Stimulated activated CD4-positive, alpha-beta T cell treated with anti-CD3 and anti-CD28 coated beads, Interleukin-4, amount 100 ng/mL, for 24 hours (primary cell): ENCODE data around the gene COPS8.
A peak's percentile ranks its signal among the peaks of the same experiment; 100 is the strongest.

Experiments used
- DNase-seq: peaks from one replicate; pipeline ENCODE4 v3.0.0-alpha.2; 2020

COPS8 gene

DNA sequence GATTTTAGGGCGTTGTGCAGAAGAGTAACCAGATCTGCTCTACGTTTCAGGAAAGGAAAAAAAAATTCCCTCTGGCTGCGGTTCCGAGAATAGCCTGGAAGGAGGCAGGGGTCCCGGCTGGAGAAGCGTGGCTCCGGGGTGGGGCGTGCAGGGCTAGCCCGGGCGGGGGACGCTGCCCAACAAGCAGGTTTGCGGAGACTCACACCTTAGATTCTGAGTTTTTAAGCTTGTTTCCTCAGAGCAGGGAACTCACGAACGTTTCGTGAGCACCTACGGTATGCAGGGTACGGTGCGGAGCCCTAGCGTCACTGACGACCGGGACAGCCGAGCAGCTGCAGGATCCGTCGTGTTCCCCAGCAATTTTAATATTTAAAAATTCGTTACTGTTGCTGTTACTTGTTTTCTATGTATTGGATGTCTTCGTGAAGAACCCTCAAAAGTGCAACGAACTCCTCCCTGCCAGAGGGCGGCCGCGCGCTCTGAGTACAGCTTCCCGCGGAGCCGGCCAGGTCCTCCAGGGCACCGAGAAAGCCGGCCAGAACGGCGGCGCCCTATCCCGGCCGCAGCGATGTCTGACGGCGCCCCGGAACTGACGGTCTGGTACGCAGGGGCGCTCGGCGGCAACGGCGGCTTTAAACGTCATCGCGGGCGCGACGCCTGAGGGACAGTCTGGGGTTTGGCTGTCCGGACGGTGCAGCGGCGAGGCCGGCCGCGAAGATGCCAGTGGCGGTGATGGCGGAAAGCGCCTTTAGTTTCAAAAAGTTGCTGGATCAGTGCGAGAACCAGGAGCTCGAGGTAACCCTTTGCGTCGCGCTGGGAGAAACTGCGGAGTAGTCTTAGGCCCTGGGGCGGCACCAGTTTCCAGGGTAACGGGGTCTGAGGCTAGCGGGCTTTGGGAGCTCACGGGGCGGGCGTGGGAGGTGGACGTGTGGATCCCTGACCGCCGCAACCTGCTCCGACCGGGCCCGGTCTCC is at the start of gene COPS8:
TSS of gene COPS8 (plus strand) at position 642 of the 974 bp plus-strand sequence. CDS start at position 718, 76 bp downstream.
- DNase-seq: peak; percentile 90

DNA sequence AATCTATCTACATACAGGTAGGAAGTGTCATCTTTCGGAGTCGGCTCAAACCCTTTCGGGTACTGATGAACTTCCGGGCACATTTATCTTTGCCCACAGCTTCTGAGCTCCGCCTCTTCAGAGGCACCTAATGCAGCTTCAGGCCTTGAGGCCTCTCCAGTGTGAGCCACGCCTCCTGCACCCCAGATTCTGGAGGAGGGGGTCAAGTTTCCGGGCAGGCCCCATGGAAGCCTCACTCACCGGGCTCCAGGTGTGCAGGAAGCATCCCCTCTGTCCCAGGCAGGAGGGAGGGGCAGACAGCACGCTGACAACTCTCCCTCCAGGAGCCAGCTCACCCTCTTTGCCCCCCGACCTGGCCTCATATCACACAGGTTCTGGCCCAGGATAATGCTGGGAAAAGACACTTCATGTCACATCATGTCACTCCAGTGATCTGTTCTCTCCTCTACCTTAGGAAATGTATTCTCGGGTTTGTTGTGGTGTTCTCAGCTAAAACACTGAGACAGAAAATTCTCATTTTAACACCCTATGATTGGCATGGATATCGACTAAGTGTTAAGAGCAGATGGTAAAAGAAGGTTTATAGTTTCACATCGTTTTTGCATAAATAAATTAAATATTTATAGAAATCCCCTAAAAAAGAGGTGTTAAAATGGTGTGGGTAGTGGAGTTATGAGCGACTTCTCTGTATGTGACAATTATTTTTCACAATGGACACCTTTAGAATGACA is 46.2 kb upstream of the COPS8 start:
- DNase-seq: no peak

DNA sequence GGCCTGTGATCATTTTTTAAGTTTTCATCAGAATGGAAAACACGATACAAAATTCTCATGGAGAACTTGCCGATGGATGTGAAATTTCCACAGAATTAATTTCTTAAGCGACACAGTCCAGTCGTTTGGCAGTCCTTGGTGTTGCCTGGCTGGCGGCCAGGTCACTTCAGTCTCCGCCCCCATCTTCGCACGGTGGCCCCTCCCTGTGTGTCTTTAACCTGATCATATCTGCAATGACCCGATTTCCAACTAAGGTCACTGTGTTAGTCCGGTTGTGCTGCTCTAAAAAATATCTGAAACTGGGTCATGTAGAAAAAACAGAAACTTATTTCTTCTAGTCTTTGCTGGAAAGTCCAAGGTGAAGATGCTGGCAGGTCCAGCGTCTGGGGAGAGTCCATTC is 44.5 kb upstream of the COPS8 start:
- no peak for DNase-seq

DNA sequence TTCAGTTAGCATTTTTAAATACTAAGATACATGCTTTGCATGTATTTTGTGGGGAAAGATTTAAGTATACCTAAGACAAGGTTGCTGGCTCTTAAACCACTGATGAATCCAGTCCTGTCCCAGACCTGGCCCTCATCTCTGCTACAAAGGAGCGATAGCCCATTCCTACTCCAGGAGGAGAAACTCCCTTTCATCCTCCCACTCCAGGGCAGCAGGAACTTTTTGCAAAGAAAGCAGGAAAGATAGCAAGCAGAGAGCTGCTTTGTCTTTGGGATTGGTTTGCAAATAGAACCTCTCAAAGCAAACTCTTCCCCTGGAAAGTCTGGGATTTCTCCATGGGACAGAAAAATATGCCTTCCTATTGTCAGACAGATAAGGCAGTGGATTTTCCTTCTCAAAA is 43.6 kb upstream of the COPS8 start:
- DNase-seq: no peak

DNA sequence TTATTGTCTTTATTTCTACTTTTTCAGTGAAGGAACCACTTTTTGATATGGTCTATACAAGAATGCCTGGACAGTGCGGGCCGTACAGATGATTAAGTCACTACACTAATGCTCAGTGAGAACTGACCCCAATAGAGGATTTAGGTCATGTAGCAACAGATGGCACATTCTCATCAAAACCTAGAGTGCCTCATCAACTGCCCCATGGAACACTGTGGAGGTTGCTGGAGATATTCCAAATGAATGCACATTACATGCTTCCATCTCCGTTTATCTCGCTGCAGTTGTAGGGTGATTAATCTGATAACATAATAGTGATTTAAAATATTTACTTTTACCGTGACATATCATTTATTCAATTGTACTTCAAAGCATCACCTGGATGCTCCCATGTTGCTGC is 41.8 kb upstream of the COPS8 start:
- DNase-seq: no peak

DNA sequence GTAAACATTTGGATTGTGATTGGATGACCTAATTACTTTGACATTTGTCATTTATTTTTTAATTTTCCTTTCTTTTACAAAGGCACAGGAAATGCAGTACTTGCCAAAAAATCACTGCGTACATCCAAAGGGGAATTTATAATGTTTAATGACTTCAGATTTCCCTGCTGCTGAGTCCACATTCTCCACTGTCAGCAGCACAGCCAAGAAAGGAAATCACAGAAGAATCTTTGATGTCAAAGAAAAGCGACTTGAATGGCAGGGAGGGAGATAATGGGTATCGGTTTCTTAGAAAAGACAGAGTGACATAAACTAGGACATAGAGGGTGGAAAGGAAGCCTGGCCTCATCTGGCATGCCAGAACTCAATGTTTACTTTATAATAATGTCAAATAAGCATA is 41.4 kb upstream of the COPS8 start:
- DNase-seq: no peak

DNA sequence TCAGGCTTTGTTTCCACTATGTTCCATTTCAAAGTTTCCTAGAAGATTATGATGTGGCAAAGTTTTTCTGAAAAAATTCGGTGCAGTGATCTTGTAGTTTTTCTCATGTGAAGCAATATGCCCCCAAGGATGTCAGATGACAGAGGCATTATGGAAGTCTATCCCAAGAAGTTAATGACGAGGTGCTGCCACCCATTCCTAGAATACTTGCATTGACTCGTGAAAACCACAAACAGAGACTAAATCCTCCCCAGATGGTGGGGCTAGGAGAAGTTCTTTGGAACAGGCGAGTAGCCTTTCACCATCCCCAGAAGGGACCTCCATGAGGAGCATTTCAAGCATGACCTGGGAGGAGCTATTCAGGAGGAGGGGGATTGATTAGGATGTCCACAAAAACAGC is 40.2 kb upstream of the COPS8 start:
- DNase-seq: no peak

DNA sequence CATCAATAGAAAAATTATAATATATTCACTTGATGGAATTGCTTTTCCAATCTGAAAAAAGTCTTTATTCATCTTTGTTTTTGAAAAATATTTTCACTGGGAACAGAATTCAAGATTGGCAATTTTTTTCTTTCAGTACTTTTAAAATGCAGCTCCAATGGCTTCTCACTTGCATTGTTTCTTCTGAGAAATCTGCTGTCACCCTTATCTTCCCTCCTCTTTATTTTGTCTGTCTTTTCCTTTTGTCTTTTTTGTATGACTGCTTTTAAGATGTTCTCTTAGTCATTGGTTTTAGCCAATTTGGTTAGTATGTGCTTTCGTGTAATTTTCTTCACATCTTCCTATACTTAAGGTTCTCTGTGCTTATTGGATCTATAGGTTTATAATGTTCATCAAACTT is 37.1 kb upstream of the COPS8 start:
- DNase-seq: no peak

DNA sequence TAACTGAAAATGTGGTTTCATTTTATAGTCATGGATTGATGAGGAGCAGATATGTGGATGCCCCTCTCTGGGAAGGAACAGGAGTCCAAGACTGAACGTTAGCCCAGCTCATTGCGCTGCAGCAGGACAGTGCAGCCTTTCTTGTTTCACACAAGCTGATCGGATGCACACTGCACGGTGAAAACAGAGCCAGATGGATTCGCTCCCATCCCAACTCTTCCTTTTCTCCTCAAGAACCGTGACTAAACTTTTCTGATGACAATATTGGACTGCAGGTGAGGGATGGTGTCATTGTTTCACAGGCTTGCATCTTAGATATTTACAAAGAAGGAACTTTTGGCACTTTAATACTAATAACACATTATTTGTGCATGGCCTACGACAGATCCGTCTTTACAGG is 33.8 kb upstream of the COPS8 start:
- DNase-seq: no peak

DNA sequence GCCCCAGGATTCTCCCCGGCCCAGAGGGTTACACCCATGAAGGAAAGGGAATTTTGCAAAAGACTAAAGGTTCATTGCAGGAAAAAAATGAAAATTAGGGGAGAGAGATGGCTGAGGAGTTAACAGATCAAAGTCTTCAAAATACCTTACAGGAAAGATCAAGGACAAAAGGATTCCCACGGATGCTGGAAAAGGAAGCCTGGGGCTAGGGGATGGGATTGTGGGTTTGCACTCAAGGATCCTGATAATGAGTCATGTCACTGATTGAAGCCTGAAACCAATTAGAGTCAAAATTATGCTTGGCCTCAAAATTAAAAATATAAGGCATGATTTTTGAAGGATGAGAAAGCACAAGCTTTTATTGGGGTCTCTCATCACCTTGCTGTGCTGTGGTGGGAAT is 32.6 kb upstream of the COPS8 start:
- no peak for DNase-seq

DNA sequence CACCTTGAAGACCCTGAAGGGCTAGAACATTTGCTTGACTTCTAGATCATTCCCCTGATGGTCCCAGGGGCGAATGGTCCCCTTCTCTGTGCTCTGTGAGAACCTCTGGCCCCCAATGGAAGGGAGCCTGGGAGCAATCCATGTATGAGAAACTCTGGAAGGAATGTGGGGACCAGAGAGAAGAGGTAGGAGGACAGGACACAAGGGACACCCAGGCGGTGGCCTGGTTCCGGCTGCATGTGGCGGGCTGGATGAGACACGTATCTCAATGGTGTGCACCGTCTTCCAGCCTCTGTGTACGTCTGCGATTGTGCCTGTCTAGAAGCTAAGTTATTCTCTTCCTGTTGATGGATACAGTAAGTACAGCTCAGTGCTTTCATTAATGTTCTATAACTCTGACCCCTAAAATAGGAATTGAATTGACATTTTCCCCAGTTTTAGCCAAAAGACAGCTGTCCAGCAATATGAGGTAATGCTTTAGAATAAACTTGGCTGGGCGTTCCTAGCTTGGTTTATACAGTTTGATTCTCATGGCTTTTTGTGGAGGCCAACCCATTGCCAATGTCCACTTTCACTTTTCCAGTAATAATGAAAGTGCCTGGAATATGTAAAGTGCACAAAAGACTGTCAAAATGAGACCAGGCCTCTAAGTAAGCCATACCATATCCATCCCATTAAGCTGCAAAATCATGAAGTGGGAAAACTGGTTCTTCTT is 30.1 kb upstream of the COPS8 start:
- DNase-seq: no peak

DNA sequence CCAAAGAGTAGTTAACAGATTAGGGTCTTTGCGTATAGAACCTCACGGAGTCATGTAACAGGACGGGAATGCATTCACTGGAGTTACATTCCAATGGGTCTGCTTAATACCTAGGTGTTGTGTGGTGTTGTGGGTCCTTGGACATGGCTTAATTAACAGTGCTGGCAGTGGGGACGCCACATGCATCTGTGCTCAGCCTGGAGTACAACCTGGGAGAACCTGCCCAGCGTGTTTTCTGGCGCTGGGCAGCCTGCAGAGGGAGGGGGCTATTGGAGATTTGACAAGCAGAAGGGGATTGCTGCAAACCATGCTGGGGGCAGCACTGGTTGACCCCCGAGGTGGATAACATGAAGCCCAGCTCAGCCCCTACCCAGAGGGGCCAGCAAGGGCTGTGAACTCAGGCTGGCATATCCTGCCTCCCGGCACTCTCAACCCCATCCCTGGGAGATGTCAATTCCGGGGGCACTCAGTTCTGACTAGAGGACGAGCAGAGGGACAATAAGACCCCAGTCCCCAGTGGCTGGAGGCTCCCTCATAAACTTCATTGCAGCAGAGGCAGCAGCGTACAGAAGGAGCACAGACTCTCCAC is 29.3 kb upstream of the COPS8 start:
- DNase-seq: no peak

DNA sequence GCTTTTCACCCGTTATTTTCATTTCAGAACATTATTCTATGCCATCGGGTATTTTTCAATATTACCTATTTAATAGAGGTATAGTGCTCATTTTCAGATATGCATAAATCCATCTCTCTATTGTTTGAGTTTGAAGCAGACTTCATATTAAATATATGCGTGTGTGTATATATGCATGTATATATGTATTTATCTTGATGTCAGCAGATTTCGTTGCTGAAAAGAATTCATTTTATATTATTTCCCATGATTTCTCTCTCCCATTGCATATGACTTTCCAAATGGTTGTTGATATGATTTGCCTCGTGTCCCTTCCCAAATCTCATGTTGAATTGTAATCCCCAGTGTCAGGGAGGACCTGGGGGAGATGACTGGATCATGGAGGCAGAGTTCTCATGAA is 28.6 kb upstream of the COPS8 start:
- DNase-seq: no peak

DNA sequence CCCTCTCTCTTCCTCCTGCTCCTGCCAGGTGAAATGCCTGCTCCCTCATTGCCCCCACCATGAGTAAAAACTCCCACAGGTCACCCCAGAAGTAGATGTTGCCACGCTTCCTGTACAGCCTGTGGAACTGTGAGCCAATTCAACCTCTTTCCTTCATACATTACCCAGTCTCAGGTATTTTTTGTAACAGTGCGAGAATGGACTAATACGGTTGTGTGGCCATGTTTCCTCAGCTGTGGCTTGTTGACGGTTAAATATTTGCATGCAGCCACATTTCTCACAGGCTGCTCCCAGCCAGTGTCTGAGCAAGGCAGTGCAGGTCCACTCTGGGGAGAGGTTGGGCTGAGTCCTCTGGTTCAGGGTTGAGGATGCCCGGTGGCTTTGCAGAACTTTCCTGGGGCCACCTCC is 27.8 kb upstream of the COPS8 start:
- DNase-seq: no peak

DNA sequence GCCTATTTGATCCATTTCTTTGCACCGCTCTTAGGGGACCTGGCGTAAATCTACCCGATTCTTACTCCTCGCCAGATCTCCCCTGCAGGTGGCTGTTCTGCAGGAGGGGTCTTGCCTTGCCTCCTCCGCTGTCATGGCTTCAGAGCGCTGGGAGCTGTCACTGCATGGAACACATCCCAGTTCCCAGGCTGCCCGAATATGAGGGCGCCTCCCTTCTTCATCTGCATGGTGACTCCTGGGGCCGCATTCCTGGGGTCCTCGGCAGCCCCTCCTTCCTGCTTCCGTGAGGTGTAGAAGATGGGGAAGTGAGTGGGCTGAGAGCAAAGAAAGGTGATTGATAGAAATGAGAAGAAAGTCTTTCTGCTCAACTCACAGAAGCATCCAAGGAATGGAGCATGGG is 27.3 kb upstream of the COPS8 start:
- no peak for DNase-seq

DNA sequence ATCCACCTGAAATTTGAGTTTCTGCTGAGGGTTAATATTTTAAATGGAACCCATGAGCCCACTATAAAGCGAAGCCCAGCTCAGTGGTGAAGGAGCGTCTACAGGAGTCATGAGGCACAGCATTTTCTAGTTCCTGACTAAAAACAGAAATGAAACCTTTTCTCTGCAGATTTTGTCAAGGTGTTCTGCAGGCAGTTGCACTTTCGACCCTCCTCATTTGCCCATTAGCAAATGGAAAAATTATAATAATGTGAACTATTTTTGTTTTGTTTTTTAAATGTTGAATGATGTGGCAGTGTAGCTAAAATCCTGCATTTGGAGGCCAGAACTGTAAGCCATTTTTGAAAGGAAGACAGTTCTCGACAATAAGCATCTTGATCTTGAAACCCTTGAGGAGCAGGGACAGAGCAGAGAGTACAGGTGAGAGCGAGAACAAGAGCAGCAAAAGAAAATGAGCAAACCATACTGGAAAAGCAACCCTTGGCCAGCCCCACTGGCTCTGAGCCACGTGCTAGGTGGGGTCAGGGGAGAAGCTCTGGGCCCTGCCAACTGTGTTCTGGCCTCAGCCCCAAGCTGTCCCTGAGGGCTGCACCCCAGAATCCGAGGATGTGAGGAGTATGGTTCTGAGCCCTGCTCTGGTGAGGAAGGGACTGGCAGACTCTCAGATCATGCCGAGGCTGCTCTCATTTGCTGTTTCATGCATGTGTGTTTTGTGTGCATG is 26.4 kb upstream of the COPS8 start:
- no peak for DNase-seq

DNA sequence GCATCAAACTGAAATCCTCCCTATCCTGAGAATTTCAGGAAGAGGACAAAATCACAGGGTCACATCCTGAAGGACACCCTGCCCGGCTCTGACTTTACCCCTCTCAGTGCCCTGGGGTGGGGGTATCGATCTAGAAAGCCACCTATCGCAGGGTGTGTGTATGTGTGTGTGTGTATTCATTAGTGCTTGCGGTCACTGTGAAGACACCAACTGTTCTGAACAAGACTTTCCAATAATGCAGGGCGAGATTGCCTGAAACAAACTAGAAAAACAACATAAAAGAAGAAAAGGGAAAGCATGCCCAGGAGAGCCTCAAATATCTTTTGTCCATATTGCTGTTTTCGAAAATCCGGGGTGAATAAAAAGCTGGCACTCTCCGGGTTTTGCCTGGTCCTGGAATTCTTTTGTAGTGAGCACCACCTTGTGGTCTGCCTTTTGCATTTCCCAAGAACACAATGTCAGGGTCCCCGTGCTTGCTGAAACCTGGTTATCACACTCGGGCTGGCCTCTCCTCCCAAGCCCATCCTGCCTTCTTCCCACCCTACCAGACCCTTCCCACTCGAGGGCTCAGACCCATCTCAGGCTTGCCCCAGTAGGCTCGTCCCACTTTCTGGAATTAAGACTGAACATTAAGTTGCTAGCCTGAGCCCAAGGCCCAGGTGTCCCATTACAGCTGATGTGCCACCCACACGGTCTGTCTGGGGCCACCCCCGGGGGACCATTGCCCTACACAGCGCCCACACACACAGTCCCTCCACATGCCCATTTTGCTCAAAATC is 25.0 kb upstream of the COPS8 start:
- DNase-seq: peak; percentile 25

DNA sequence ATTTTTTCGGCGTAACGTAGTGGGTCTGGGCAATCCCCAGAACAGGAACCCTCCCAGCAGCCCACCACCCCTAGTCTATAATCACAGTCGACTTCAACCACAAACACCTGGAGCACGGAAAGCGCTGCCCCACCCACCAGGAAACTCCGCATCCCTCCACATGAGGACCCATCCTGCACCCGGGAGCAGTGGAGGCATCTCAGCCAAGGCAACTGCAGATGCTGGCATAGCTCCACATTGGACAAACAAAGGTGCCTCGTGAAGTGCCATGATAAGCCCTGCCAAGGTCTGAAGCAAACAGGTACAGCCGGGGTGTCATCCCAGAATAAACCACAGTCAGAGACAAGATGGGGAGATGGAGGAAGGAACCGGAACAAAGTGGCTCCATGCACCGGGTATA is 24.3 kb upstream of the COPS8 start:
- no peak for DNase-seq

DNA sequence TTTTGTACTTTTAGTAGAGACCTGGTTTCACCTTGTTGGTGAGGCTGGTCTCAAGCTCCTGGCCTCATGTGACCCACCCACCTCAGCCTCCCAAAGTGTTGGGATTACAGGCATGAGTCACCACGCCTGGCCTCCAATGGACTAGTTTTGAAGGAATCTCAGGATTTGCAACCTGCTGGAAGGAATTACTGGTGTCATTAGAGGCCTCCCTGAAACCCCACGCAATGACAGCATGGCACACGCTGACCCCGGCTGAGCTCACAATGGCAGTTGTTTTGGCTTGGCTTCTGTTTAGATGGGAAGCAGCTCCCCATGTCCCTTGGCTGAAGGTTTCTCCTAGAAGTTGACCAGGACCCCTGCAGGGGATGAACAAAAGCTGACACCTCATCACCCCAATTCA is 23.1 kb upstream of the COPS8 start:
- DNase-seq: no peak

DNA sequence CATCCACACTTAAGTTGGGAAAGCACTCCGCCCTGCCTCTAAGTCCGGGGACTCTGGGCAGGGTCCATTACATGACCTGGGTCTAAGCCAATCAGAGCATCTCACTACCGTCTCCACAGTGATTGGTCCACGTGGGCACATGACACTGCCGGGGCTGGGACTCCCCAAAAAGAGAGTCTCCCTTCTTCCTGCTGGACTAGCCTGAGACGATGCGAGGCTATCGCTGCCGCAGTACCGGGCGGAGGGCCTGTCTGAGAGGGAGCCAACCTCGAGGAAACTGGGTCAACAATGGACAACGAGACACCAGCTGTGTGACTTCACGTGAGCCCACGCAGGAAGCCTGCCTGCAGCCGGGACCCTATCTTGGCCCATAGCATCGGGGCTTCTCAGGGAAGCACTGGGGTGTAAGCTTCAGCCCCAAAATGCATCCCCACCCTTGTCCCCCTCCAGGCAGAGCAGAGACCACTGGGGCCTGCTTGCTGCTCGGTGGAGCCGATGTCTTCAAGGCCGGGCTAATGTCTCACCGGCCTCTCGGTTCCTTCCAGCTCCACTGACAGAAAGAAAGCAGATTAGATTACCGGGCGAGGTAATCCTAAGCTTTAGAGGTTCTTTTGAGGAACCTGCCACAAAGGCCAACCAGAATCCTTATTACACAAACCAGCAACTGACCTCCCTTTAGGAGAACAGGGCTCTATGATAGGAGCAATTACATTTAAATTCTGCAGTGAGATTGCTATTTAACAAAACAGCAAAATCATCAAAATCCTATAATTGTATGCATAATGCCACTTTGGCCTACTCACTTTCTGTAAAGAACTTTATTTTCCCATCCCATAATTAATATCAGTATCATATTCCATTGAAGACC is 21.3 kb upstream of the COPS8 start:
- no peak for DNase-seq

DNA sequence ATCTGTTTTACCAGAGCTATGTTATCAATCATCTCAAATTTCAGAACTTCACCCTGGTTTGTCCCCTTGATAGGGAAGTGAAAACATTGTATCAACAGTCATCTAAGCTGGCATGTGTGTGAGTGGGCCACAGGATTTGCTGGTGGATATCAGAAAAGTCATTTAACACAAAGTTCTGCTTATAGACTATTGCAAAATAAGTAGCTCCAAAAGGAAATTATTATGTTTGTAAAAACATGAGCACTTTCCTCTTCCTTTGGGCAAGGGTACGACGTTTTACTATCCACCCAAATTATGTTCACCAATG is 20.7 kb upstream of the COPS8 start:
- DNase-seq: no peak
